ENCODE data around the gene C2CD4D.
"Not testable (repeated sequence)": the region's sequence is repeated elsewhere in the genome, so short reads cannot be mapped to it uniquely, and the experiment has no call there.

DNA sequence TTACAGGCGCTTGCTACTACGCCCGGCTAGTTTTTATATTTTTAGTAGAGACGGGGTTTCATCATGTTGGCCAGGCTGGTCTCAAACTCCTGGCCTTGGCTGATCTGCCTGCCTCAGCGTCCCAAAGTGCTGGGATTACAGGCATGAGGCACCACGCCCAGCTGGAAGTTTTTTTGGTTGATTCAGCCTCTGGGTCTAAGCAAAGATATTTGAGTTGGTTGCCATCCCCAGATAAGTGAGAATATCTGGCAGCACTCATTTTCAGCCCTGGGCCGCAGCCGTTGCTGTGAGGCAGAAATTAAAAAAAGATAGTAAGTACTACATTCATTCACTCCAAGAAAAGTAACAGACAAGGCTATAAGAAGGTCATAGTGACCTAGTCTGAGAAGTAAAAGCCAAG lies 15.9 kb upstream of the C2CD4D start:
- TF ChIP-seq, protein P1, sequence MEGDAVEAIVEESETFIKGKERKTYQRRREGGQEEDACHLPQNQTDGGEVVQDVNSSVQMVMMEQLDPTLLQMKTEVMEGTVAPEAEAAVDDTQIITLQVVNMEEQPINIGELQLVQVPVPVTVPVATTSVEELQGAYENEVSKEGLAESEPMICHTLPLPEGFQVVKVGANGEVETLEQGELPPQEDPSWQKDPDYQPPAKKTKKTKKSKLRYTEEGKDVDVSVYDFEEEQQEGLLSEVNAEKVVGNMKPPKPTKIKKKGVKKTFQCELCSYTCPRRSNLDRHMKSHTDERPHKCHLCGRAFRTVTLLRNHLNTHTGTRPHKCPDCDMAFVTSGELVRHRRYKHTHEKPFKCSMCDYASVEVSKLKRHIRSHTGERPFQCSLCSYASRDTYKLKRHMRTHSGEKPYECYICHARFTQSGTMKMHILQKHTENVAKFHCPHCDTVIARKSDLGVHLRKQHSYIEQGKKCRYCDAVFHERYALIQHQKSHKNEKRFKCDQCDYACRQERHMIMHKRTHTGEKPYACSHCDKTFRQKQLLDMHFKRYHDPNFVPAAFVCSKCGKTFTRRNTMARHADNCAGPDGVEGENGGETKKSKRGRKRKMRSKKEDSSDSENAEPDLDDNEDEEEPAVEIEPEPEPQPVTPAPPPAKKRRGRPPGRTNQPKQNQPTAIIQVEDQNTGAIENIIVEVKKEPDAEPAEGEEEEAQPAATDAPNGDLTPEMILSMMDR (optimal IDR thresholded peaks at IDR 0.05 in 1 of 3, IDR thresholded peaks at IDR 0.05 in 1 of 3, conservative IDR thresholded peaks at IDR 0.05 in 1 of 3; ENCODE audit: extremely low read depth in 1 of 3, insufficient read depth in 2 of 3, low read length in 3 of 3): not testable (repeated sequence)
- TF ChIP-seq EZH2 (IDR thresholded peaks at IDR 0.05; ENCODE audit: low read length): not testable (repeated sequence)
